Left cardiac atrium (tissue), 4 donors: ENCODE data around the gene KCNQ4. TPM values are rescaled to one million over a fixed set of nuclear protein-coding genes. Genes with fewer than 3 reads are reported as not detected.

Source experiments
- ATAC-seq, 2 donors: fragments of 200-7000 bp; cut with Tn5 transposase; one replicate each; pipeline ENCODE4 v1.9.1; 2020; ENCODE audit warnings: mild to moderate bottlenecking in 2 of 2, moderate library complexity in 2 of 2
- DNase-seq: peaks from one replicate; pipeline ENCODE4 v3.0.0-alpha.2; 2020
- intact Hi-C, 2 donors: fragments of 100-400 bp; cut with DNase I; formaldehyde crosslinking; loops; one replicate each; pipeline versions ENCODE4 v1.14.1 to v1.15.1; 2022 to 2023
- total RNA-seq, 2 donors: library from RNA; stranded (reverse); fragmentation: NEBNext Ultra II Directional; extraction: Animal tissue kit (Norgen Biotek cat#: 25700); gene quantifications; one replicate each; pipeline ENCODE4 v1.2.1, GENCODE V29; 2021
- donor health status: DM: no; HTN: yes; CAD: no.
- donor health status: DM: no; HTN: yes; CAD: no; lungs with severe emphysema.
- donor health status: DM: yes; HTN: yes; CAD: no.
- donor health status: Dilated cardiomyopathy.

The KCNQ4 gene
- total RNA-seq, 2 donors from 2014 or later: 1.3 to 1.4 TPM

- intact Hi-C loops: loop anchor here (5.0 to 10.0 kb wide), 3 partner anchors 72 to 158 kb away; no protein-coding TSS in a partner anchor
- no peak for DNase-seq
- no peak for ATAC-seq
Observed at GRCh38 chr1:40772146-40772955, 11.2 kb upstream of the KCNQ4 start.

GRCh38 chr1:40773748-40774265 lies 9.8 kb upstream of the KCNQ4 start:
- intact Hi-C loops: loop anchor here (5.0 to 10.0 kb wide), 3 partner anchors 71 to 159 kb away; no protein-coding TSS in a partner anchor

GRCh38 chr1:40774266-40774998 lies 9.2 kb upstream of the KCNQ4 start:
- intact Hi-C loops: loop anchor here (5.0 to 10.0 kb wide), 3 partner anchors 70 to 160 kb away; no protein-coding TSS in a partner anchor
- DNase-seq: peak; percentile 61
- peak; percentile 56 to 61 for ATAC-seq

More at GRCh38 chr1:40773748-40774265, 9.8 kb upstream of the KCNQ4 start:
- ATAC-seq (peak in 1 of 2 donors; percentile 11), DNase-seq (no peak)

- DNase-seq (no peak), ATAC-seq (no peak)
- intact Hi-C loops: loop anchor here (10.0 kb wide), 2 partner anchors 68 to 162 kb away; no protein-coding TSS in a partner anchor
Observed at GRCh38 chr1:40776236-40777072, 7.1 kb upstream of the KCNQ4 start.

- intact Hi-C loops: loop anchor here (10.0 kb wide), 2 partner anchors 67 to 163 kb away; no protein-coding TSS in a partner anchor
- ATAC-seq (no peak), DNase-seq (no peak)
Observed at GRCh38 chr1:40777224-40777970, 6.2 kb upstream of the KCNQ4 start.

- ATAC-seq (no peak), DNase-seq (no peak)
- intact Hi-C loops: no loop called here
Observed at GRCh38 chr1:40780678-40781607, 2.6 kb upstream of the KCNQ4 start.

GRCh38 chr1:40781608-40781971 lies 2.0 kb upstream of the KCNQ4 start:
- ATAC-seq (no peak), DNase-seq (no peak)
- intact Hi-C loops: no loop called here

GRCh38 chr1:40782371-40782956 lies 1.1 kb upstream of the KCNQ4 start:
- DNase-seq: no peak

GRCh38 chr1:40784141-40784770 lies 669 bp downstream of the KCNQ4 start:
- intact Hi-C loops: no loop called here
- ATAC-seq (peak; percentile 20 to 21), DNase-seq (no peak)

More at GRCh38 chr1:40782371-40782956, 1.1 kb upstream of the KCNQ4 start:
- ATAC-seq: peak in 1 of 2 donors; percentile 24
- intact Hi-C loops: no loop called here

GRCh38 chr1:40784771-40785151 lies 1.2 kb downstream of the KCNQ4 start:
- DNase-seq: no peak
- intact Hi-C loops: no loop called here
- ATAC-seq: no peak

GRCh38 chr1:40785446-40785845 lies 1.9 kb downstream of the KCNQ4 start:
- DNase-seq (no peak), ATAC-seq (no peak)
- intact Hi-C loops: no loop called here

GRCh38 chr1:40786171-40786994 lies 2.8 kb downstream of the KCNQ4 start:
- intact Hi-C loops: no loop called here
- ATAC-seq: no peak
- no peak for DNase-seq

GRCh38 chr1:40786995-40787705 lies 3.6 kb downstream of the KCNQ4 start:
- ATAC-seq (no peak), DNase-seq (no peak)
- intact Hi-C loops: no loop called here

GRCh38 chr1:40787737-40788560 lies 4.4 kb downstream of the KCNQ4 start:
- DNase-seq (no peak), ATAC-seq (no peak)
- intact Hi-C loops: no loop called here
